ENCODE data around the gene CCNY.
"Not testable (repeated sequence)": the region's sequence is repeated elsewhere in the genome, so short reads cannot be mapped to it uniquely, and the experiment has no call there.

The CCNY gene

DNA sequence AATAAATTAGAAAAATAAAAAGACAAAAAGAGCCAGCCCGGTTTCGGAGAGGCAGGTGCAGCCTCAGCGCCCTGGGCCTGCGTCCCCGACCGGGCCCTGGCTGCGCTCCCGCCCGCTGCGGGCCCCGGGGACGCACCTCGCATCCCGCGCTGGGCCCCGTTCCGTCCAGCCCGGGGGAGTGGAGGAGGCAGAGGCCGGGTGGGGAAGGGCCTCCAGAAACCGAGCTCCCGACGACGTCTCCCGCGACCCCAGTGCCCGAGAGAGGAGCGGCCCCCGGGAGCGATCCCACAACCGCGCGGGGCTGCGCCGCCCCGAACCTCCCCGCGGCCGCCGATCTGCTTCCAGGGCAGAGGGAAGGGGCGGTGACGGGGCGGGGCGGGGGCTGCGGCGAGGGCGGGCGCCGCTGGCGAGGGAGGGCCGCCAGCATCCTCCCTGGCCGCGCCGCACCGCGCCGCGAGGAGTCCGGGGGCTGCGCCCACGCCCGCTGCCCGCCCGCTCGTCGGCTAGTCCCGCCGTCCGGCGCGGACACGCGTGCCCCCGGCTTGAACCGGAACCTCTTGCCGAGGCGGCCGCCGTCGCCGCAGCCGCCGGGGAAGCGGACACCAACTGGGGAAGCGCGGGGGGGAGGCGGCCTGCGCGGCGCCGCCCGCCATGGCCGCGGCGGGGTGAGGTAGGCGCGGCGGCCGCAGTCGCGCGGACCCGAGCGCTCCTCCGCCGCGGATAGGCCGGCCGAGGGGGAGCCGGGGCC, at the start of gene CCNY:
CCNY (plus strand) TSS at position 426 of the 748 bp plus-strand sequence. CDS start 545 bp downstream, outside the sequence.
- DNase-seq: peak; percentile 83

DNA sequence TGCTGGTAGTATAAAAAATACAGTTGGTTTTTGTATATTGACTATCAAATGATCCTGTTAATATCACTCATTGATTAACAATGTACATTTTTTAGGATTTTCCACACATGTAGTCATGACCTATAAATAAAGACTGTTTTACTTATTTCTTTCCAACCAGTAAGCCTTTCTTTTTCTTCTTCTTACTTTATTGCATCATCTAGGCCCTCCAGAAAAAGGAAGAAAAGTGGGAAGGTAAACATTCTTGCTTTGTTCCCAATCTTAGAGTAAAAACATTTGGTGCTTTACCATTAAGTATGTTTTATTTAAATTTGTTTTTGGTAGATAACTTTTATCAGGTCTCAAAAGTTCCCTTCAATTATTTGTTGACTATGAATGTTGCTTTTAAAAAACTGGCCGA, 47.1 kb upstream of the CCNY start:
- DNase-seq: no peak

DNA sequence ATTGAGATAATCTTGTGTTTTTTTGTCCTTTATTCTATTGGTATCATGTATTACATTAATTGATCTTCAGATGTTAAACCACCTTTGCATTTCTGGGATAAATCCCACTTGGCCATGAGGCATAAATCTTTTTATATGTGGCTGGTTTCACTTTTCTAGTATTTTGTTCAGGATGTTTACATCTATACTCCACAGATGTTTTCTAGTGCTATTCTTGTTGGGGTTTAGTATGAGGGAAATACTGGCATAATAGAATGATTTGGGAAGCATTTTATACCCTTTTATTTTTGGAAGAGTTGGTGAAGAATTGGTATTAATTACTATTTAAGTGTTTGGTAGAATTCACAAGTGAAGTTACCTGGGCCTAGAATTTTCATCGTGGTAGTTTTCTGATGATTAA, 41.8 kb upstream of the CCNY start:
- DNase-seq: no peak

DNA sequence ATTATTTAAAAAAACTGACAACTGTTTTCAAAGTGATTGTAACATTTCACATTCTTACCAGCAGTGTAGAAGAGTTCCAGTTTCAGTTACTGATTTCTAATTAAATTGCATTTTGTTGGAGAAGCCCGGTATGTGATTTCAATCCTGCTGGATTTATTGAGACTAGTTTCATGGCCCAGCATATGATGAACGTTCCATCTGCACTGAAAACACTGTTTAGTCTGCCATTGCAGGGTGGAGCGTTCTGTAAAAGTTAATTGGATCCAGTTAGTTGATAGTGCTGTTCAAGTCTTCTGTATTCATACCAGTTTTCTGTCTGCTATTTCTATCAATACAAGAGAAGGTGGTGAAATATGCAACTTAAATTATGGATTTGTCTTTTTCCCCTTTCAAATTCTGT, 37.3 kb upstream of the CCNY start:
- no peak for DNase-seq

DNA sequence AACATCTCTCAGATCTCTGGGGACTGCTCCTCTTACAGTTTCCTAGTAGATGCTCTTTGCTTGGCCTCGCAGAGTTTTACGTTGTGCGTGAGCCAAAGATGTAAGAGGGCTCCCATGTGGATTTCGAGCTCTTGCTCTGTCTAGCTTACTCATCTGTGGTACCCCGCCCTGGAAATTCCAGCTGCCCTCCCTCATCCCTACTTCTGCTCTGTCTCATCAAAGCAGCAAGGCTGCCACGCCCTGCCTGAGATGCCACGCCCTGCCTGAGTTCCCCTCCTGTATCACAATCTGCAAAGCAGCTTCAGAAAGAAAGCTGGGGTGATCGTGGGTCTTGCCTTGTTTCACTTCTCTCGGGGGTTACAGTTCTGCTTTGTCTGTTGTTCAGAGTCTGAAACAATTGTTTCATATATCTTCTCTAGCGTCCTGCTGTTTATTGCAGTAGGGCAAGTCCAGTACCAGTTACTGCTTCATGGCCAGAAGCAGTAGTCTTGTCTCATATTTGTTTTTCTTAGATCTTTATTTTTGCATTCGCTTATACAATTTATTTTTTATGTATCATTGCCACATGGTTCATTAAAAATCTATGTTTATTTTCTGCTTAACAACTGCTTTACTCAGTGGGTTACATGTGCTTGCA, 36.1 kb upstream of the CCNY start:
- peak; percentile 38 for DNase-seq

DNA sequence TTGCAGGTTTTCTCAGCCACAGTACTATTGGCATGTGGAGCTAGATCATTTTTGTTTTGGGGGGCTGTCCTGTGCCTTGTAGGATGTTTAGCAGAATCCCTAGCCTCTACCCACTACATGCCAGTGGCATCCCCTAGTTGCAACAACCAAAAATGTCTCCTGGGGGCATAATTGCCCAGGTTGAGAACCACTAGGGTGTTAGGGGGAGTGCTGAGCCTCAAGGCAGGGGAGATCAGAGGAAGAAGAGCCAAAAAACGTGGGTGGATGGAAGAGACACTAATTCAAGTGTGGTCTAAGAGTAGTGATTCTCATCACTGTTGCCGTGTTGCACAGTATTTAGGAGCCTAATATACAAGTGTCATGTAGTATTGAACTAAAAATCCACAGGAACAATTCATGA, 31.7 kb upstream of the CCNY start:
- peak; percentile 14 for DNase-seq

DNA sequence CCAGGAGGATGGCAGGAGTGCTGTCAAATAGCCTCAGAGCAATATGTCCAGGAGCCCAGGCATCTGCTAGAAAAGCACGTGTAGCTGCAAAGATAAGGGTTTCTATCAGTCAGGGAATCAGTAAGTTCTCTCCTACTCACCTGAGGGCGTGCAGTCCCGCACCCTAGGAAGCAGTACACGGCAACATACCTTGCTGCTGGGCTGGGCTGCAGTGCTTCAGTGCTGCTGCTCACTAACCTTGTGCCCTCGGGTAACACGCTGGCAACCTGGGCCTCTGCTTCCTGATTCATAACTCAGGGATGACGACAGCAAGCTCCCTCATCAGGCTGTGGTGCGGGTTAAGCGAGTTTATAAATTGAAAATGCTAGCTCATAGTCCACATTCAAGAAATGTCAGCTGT, 29.5 kb upstream of the CCNY start:
- no peak for DNase-seq

DNA sequence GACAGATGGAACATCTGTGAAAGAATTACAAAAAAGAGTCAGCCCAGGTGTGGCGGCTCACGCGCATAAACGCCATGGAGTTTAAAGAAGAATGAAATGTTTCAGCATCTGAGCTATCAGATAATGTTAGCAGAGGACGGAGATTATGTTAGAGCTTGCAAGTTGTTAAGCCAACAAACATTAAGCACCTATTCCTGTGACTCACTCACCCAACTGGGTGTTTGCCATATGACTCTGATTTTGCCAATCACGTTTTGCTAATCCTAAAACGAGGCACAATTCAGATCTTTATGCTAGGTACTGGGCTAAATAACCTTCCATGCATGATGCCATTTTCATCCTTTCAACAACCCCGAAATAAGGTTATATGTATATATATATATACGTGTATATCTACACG, 29.0 kb upstream of the CCNY start:
- DNase-seq: no peak

DNA sequence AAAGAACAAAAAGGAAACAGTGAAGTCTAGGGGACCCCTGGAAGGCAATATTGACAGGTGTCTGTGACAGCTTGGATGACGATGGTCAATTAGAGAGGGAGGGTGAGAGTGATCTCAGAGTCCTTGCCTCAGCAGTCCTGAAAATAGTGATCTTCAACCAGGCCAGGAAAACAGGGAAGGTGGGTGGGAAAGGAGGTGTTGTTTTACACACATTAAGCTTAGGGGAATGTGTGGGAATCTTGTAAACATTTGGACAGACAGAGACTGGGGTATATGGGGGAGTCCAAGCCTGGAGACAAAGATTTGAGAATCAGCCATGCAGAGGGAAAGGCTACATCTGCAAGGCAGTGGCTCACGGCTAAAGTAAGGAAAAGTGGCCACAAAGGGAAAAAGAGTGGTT, 27.5 kb upstream of the CCNY start:
- DNase-seq: no peak

DNA sequence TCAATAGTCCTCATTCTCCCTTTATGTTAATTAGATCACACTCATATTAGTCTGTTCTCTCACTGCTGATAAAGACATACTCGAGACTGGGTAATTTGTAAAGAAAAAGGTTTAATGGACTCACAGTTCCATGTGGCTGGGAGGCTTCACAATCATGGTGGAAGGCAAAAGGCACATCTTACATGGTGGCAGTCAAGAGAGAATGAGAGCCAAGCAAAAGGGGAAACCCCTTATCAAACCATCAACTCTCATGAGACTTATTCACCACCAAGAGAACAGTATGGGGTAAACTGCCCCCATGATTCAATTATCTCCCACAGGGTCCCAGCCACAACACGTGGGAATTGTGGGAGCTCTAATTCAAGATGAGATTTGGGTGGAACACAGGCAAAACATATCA, 22.2 kb upstream of the CCNY start:
- not testable (repeated sequence) for DNase-seq

DNA sequence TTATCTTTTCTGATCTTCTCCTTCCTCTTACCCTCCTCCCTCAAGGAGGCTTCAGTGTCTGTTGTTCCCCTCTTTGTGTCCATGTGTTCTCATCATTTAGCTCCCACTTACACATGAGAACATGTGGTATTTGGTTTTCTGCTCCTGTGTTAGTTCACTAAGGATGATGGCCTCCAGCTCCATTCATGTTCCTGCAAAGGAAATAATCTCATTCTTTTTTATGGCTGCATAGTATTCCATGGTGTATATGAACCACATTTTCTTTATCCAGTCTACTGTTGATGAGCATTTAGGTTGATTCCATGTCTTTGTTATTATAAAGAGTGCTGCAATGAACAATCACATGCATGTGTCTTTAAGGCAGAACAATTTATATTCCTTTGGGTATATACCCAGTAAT, 21.1 kb upstream of the CCNY start:
- not testable (repeated sequence) for DNase-seq

DNA sequence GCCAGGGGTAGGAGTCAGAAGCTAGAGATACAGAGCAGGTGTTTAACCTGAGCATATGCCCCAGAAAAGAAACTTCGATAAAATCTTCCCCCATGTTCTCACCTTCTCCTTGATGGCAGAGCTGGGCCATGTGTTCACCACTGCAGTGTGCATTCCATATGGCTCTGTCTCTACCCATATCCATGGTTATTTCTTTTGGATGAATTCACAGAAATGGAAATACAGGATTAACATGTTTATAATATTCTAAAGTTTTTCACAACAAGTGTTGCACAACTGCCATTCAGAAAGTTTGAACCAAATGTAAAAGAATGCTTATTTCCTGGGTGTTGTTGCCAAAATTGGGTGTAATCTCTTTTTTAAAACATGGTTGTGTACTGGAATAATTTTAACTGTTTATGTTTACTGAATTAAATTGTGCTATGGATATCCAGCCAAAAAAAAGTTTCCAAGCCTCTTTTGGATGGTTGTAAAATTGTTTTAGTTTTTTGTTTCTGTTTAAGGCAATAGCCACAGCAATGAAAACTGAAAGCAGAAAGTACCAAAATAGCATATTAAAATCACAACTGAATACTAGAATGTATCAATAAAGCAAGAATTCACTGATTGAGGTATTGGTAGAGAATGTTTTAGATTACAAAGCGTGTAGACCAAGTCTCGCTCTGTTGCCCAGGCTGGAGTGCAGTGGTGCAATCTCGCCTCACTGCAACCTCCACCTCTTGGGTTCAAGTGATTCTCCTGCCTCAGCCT, 19.9 kb upstream of the CCNY start:
- no peak for DNase-seq

DNA sequence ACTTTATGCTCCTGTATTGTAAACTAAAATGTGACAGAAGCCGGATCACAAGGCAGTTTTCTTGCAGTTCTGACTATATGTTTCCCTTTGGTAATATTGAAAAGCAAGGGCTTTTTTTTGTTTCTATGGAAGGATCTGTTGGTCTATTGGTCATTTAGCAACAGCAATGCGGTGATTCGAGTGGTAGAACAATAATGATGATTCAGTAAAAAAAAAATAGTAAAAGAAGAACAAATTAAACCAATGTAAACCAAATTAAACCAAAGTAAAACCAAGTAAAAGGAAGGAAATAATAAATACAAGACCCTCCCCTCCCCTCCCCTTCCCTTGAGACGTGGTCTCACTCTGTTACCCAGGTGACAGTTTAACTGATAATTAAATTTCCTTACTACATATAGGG, 17.8 kb upstream of the CCNY start:
- no peak for DNase-seq

DNA sequence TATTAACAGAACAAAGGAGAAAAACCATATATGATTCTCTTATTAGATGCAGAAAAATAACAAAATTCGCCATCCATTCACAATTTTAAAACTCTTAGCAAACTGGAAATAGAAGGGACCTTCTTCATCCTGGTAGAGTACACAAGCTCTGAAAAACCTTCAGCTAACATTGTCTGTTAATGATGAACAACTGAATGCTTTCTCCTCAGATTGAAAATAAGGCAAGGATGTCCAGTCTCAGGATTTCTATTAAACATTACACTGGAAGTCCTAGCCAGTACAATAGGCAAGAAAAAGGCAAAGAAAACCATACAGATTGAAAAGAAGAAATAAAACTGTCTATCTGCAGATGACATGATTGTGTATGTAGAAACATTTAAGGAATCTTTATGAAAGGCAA, 16.0 kb upstream of the CCNY start:
- DNase-seq: no peak

DNA sequence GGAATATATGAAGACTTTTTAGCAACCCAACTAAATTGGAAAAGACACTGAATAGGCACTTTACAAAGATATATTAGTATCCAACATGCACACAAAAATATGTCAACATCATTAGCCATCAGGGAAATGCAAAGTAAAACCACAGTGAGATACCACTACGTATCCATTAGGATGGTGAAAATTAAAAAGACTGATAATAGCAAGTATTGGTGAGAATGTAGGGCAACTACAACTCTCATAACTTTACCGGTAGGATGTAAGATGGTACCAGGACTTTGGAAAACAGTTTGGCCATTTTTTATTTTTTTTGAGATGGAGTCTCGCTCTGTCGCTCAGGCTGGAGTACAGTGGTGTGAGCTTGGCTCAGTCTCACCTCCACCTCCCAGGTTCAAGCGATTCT, 13.7 kb upstream of the CCNY start:
- DNase-seq: no peak

DNA sequence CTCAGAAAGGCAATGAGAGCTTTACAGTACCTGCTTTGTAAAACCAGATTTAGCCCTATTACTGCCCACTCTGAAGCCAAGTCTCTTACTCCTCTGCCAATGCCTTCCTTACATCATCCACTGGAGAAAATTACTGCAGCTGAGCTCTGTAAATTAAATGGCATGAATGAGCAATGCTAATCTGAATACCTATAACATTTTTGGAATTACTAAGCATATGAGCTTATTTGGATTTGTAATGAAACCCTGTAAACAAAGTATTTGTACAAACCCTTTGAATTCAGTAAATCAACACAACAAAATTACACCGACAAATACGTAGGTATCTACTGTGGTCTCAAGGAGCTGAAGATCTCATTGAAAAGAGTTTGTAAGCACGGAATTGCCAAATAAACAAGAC, 12.1 kb upstream of the CCNY start:
- no peak for DNase-seq

DNA sequence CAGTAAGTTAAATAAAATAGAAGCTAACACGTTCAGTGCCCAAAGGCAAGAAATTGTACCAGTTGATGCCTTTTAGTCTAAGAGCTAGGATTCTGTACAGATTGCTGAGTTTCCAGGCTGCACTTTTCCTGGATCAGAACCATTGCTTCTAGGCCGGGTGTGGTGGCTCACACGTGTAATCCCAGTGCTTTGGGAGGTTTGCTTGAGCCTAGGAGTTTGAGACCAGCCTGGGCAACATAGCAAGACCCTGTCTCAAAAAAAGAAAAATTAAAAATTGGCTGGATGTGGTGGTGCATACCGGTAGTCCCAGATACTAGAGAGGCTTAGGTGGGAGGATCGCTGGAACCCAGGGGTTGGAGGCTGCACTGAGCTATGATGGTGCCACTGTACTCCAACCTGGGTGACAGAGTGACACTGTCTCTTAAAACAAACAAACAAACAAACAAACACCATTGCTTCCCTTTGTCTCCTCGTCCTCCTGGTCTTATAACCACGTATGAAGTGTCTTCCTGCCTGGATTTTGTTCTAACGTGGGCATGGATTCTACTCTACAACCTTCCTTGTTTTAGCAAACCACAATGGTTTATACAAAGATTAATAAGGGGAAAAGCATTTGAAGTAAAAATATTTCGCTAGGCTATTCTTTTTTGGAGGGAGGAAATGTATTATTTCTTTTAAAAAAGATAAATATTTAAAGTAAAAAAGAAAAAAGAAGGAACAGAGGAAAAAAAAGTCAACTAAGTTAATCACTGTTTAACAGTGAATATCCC, 9.7 kb upstream of the CCNY start:
- no peak for DNase-seq

DNA sequence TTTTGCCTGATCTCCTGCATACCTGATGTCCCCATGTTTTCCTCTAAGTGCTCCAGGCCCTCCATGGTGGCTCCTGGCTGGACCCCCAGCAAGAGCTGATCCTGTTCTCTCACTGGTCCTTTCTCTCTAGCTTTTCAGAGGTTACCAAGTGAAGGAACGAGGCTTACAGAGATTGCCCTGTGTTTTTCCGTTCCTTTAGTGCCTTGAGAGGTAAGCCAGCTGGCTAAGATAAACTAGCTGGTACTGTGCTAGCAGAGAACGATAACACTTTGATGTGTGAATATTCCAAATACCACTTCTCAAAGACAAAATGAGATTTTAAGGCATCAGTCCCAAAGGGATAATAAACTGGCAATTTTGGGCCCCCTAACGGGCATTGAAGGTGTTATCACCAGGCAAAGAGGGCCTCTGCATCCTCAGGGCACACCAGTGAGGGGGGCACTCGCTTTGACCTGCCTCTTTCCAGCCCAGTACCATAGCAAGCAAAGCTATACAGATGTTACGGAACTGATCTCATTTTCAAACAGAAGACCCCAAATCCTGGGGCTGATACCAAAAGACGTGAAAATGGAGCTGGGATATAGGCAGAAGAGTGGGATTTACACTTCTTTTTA, 8.4 kb upstream of the CCNY start:
- no peak for DNase-seq

DNA sequence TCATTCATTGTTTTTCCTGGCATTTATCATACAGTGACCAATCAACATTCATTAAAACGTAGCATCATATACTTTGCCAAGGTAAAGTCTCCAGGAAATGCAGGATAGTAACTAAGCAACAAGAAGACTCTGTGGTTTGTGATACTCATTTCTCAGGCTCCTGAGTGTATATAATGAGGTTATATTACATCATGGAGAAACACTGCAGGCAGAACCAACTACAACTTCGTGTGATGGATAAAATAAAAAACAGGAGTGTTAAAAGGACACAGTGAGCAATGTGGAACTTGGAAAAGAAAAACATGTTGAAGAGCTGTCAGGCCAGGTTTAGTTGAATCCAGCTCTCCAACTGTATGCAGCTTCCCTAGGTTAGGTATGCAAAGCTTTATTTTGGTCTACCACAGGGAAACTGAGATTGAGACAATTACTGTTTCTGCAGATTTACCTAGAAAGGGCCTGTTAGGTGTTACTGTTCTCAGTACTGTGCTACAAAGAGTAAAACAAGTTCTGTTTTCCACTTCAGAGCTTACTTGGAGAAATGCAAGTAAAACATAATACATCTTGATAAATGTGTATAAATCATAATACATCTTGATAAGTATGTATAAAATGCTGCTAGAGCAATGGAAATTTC, 7.8 kb upstream of the CCNY start:
- DNase-seq: no peak

DNA sequence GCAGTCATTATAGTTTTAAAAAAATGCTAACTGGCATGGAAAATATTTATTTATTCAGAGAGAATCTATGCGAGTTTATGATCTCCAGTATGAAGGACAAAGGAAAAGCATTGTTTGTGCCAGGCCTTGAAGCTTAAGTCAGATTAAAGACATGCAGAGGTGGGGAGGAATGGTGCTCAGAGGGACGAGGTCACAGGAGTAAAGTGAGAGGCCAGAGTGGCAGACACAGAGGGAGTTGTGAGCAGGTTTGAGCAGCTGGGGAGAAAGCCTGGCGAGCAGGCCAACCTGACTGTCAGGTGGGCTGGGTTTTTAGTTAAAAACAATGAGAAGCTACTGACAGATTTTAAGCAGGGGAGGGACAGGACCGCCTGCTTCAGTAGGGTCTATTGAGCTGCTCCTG, 6.8 kb upstream of the CCNY start:
- DNase-seq: no peak

DNA sequence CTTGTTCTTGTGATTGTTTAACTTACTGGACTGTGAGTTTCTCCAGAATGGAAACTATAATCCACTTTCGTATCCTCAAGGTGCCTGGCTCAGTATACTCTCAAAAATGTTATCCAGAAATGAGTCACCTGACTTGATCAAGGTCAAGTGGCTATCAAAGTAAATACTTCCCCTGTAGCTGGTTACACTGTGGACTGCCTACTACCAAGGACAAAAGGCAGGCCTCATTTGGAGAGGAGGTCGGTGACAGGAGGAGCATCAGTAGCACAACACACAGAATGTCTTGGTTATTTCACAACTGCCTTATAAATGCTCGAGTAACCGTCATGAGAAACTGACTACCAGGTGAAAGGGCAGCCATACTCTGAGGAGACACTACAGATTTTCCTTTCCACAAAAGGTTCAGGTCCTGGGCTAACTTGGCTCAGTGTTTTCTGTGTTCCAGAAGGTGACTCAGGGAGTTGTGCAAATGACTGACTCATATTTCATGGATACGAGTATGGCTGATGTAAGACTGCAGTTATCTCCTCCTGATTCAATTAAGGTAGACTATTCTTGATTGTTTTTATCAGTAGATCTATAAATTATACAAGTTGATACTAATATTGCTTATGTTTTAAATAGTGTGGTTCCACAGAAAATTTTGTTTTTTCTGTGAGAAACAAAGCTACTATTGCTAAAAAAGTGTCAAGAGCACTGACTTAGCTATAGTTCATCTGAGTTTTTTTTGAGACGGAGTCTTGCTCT, 4.2 kb upstream of the CCNY start:
- no peak for DNase-seq

DNA sequence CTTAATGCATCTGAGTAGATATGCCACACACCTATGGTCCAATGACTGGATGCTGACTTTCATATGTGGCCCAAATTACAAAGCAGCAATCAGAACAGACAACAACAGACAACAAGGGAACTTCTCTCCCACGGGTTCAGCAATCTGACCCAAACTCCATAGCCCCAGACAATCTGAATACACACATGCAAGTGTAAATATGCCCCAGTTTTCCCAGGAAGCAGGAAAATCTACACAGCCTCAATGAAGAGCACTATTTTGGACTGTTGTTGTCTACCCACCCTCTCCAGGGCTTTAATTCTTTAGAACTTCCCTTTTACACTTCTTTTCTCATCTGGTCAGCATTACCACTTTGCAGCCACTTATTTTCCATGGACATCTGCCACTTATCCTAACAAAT, 2.0 kb upstream of the CCNY start:
- DNase-seq: no peak

All from hematopoietic multipotent progenitor cell treated with erythropoietin and hydrocortisone succinate and interleukin-3 and kit ligand, for 6 days (in vitro differentiated cells).